NCI-H2171 (cell line): ENCODE results near the gene HS6ST2.

ENCODE experiments used
- DNase-seq: peaks from one replicate; lab custom pipeline; 2025; lab: John Stamatoyannopoulos, UW

Gene HS6ST2

GRCh38 chrX:132676561-132677186, 281.8 kb downstream of the HS6ST2 start:
- no peak for DNase-seq

GRCh38 chrX:132676102-132676501, 282.3 kb downstream of the HS6ST2 start:
- DNase-seq = no peak

GRCh38 chrX:132673331-132673730, 285.1 kb downstream of the HS6ST2 start:
- no peak for DNase-seq

GRCh38 chrX:132671229-132671641, 287.2 kb downstream of the HS6ST2 start:
- DNase-seq = no peak

- DNase-seq = no peak
These were observed 289.3 kb downstream of the HS6ST2 start for GRCh38 chrX:132669142-132669541.

- no peak for DNase-seq
These were observed 290.3 kb downstream of the HS6ST2 start for GRCh38 chrX:132668178-132668577.

GRCh38 chrX:132665676-132666075, 292.8 kb downstream of the HS6ST2 start:
- no peak for DNase-seq

GRCh38 chrX:132664273-132664672, 294.2 kb downstream of the HS6ST2 start:
- no peak for DNase-seq

GRCh38 chrX:132662844-132663243, 295.6 kb downstream of the HS6ST2 start:
- DNase-seq = no peak

- no peak for DNase-seq
These were observed 300.6 kb downstream of the HS6ST2 start for GRCh38 chrX:132657876-132658275.

- no peak for DNase-seq
These were observed 305.6 kb downstream of the HS6ST2 start for GRCh38 chrX:132652871-132653270.

GRCh38 chrX:132651421-132652086, 306.9 kb downstream of the HS6ST2 start:
- DNase-seq = no peak

GRCh38 chrX:132648895-132649294, 309.5 kb downstream of the HS6ST2 start:
- no peak for DNase-seq

GRCh38 chrX:132639446-132639845, 319.0 kb downstream of the HS6ST2 start:
- no peak for DNase-seq

- no peak for DNase-seq
These were observed 320.1 kb downstream of the HS6ST2 start for GRCh38 chrX:132638313-132638712.

- DNase-seq = no peak
These were observed 322.3 kb downstream of the HS6ST2 start for GRCh38 chrX:132636080-132636479.

GRCh38 chrX:132634521-132634920, 323.9 kb downstream of the HS6ST2 start:
- no peak for DNase-seq

GRCh38 chrX:132631579-132632232, 326.7 kb downstream of the HS6ST2 start:
- no peak for DNase-seq

- no peak for DNase-seq
These were observed 334.0 kb downstream of the HS6ST2 start for GRCh38 chrX:132624466-132624865.

GRCh38 chrX:132623942-132624341, 334.5 kb downstream of the HS6ST2 start:
- DNase-seq = no peak

- DNase-seq = no peak
These were observed 335.1 kb downstream of the HS6ST2 start for GRCh38 chrX:132623300-132623699.

GRCh38 chrX:132622130-132622529, 336.3 kb downstream of the HS6ST2 start:
- no peak for DNase-seq

- no peak for DNase-seq
These were observed 339.6 kb downstream of the HS6ST2 start for GRCh38 chrX:132618810-132619209.
